Transverse colon (tissue), 4 donors: Measurements from ENCODE around the gene SORCS3.

Experiments
- POLR2A ChIP-seq: fragments of 450-650 bp; IDR thresholded peaks from one replicate; pipeline ENCODE4 v1.6.1; 2016; ENCODE audit warnings: antibody characterized with exemption, mild to moderate bottlenecking, moderate library complexity
- POLR2AphosphoS5 ChIP-seq, 3 donors: sonication (generic); formaldehyde crosslinking; IDR thresholded peaks; one replicate each; pipeline ENCODE4 v1.6.1; 2016; ENCODE audit warnings: antibody characterized with exemption in 3 of 3
- TF ChIP-seq, protein P1 (sequence below), 5 experiments: fragments of 200-600 bp in 3 of 5; fragments of 450-650 bp in 2 of 5; sonication (generic) in 3 of 5; IDR thresholded peaks; 1 replicate in 2 of 5; 2 replicates in 3 of 5; pipeline ENCODE4 v1.5.1; 2016 to 2017; ENCODE audit warnings: antibody characterized with exemption in 5 of 5, inconsistent platforms in 3 of 5, mild to moderate bottlenecking in 2 of 5, moderate library complexity in 1 of 5

DNA sequence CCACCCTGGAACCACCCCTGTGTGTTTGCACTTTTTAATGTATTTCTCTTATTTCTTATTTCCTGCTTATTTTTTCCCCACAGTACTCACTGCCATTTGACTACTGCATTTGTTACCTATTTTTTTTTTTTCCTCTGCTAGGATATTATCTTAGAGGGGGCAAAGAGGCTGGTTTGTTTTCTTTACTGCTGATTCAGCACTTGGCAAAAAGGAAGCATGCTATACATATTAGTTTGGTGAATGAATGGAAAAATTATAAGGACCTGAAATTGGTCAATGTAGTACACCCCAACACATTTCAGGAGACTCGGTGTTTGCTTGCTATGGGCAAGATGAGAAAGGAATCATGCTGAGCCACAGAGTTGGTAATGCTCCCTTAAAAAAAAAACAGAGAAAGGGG is 193.5 kb downstream of the SORCS3 start:
- TF ChIP-seq, protein P1, sequence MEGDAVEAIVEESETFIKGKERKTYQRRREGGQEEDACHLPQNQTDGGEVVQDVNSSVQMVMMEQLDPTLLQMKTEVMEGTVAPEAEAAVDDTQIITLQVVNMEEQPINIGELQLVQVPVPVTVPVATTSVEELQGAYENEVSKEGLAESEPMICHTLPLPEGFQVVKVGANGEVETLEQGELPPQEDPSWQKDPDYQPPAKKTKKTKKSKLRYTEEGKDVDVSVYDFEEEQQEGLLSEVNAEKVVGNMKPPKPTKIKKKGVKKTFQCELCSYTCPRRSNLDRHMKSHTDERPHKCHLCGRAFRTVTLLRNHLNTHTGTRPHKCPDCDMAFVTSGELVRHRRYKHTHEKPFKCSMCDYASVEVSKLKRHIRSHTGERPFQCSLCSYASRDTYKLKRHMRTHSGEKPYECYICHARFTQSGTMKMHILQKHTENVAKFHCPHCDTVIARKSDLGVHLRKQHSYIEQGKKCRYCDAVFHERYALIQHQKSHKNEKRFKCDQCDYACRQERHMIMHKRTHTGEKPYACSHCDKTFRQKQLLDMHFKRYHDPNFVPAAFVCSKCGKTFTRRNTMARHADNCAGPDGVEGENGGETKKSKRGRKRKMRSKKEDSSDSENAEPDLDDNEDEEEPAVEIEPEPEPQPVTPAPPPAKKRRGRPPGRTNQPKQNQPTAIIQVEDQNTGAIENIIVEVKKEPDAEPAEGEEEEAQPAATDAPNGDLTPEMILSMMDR (IDR thresholded peaks at IDR 0.05), result no peak
- TF ChIP-seq POLR2A, result no peak
- no peak for TF ChIP-seq POLR2AphosphoS5 (IDR thresholded peaks at IDR 0.05)
